A673 (cell line): ENCODE data around the gene OLA1.

ENCODE experiments used
- EZH2 ChIP-seq: fragments of 200-600 bp; sonication (generic); IDR thresholded peaks from 2 replicates; pipeline ENCODE4 v1.6.1; 2017; ENCODE audit warnings: borderline replicate concordance, low read depth, mild to moderate bottlenecking, mixed read lengths, antibody characterized with exemption, low read length; ENCODE audit not compliant: poor library complexity, severe bottlenecking
- TF ChIP-seq, protein P1 (sequence below): fragments of 300-800, 200-600 bp; sonication (generic); conservative IDR thresholded peaks from 2 replicates; pipeline ENCODE4 v1.5.1; 2017; ENCODE audit warnings: low read depth, mild to moderate bottlenecking, antibody characterized with exemption, low read length, moderate library complexity, mixed read lengths

GRCh38 chr2:174072857-174073256, 175.5 kb downstream of the OLA1 start:
- TF ChIP-seq, protein P1, sequence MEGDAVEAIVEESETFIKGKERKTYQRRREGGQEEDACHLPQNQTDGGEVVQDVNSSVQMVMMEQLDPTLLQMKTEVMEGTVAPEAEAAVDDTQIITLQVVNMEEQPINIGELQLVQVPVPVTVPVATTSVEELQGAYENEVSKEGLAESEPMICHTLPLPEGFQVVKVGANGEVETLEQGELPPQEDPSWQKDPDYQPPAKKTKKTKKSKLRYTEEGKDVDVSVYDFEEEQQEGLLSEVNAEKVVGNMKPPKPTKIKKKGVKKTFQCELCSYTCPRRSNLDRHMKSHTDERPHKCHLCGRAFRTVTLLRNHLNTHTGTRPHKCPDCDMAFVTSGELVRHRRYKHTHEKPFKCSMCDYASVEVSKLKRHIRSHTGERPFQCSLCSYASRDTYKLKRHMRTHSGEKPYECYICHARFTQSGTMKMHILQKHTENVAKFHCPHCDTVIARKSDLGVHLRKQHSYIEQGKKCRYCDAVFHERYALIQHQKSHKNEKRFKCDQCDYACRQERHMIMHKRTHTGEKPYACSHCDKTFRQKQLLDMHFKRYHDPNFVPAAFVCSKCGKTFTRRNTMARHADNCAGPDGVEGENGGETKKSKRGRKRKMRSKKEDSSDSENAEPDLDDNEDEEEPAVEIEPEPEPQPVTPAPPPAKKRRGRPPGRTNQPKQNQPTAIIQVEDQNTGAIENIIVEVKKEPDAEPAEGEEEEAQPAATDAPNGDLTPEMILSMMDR: no peak
- no peak for TF ChIP-seq EZH2
